Stimulated activated memory B cell treated with anti-CD40 and anti-IgM and Interleukin-4, amounts not matched to agents 10 μg/mL and 1 μg/mL and 100 μg/mL, for 72 hours (primary cell): ENCODE data around the gene ARHGAP6.

ENCODE experiments used
- ATAC-seq: fragments of 150-1000 bp; cut with Tn5 transposase; 2 replicates; pipeline ENCODE4 v1.10.0; 2021
- H3K27ac Mint-ChIP-seq: one replicate; pipeline ENCODE4 v1.8.0; 2022; ENCODE audit warnings: mild to moderate bottlenecking, mixed read lengths
- H3K27me3 Mint-ChIP-seq: one replicate; pipeline ENCODE4 v1.8.0; 2022; ENCODE audit warnings: mixed read lengths
- H3K36me3 Mint-ChIP-seq: one replicate; pipeline ENCODE4 v1.8.0; 2022; ENCODE audit warnings: mixed read lengths
- H3K4me1 Mint-ChIP-seq: one replicate; pipeline ENCODE4 v1.8.0; 2022; ENCODE audit warnings: mixed read lengths
- H3K4me3 Mint-ChIP-seq: one replicate; pipeline ENCODE4 v1.8.0; 2022; ENCODE audit warnings: mild to moderate bottlenecking, moderate library complexity, mixed read lengths
- H3K9me3 Mint-ChIP-seq: one replicate; pipeline ENCODE4 v1.8.0; 2022; ENCODE audit warnings: mixed read lengths

The ARHGAP6 gene

DNA sequence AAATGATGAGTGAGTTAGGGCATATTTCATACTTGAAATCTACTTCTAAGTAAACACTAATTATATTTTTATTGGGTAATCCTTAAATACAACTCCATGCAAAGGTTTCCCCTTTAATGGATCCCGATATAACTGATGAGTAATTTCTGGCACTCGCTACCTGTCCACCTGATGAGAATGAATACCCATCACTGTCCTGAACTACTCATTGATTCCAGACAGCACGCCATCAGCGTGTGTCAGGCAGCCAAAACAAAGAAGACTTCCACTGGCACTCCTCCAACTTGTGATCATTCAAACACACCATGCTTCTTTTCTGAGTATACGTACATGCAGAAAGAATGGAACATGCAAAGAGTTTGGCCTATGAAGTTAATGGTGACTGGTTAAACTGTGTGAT, 485.1 kb downstream of the ARHGAP6 start:
- Mint-ChIP-seq H3K27me3 (no peaks in the 10 kb centered on the region), H3K4me1 (no peaks in the 10 kb centered on the region)
- no peak for ATAC-seq

DNA sequence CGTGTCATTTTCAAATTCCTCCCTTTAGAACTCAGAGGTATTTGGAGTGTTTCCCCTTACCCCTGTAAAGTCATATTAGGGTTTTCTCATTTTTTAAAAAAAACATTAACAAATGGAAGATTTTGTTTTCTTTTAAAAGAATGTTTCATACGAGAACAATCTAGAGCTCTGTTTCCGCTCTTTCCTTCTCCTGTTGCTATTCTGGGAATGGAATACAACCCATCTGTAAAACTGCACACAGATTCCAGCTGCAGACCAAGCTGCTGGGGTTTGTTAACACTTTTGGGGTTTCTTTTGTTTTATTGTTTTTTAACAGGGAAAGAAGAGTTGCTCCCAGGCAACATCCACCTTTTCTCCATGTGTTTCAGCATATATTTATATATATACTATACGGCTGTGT, 493.3 kb downstream of the ARHGAP6 start:
- H3K27ac Mint-ChIP-seq, result no peak overlapping the region
- no peak overlapping the region for H3K4me3 Mint-ChIP-seq
- no peak for ATAC-seq
- H3K4me1 Mint-ChIP-seq, result peaks cover 7% of the 10 kb centered on the region
- no peaks in the 10 kb centered on the region for H3K27me3 Mint-ChIP-seq
- no peaks in the 10 kb centered on the region for H3K9me3 Mint-ChIP-seq
- peaks cover 17% of the 10 kb centered on the region for H3K36me3 Mint-ChIP-seq

More for the DNA sequence above, 485.1 kb downstream of the ARHGAP6 start:
- Mint-ChIP-seq H3K27ac (no peak overlapping the region), H3K4me3 (no peak overlapping the region), H3K9me3 (no peaks in the 10 kb centered on the region), H3K36me3 (peaks cover 5% of the 10 kb centered on the region)

DNA sequence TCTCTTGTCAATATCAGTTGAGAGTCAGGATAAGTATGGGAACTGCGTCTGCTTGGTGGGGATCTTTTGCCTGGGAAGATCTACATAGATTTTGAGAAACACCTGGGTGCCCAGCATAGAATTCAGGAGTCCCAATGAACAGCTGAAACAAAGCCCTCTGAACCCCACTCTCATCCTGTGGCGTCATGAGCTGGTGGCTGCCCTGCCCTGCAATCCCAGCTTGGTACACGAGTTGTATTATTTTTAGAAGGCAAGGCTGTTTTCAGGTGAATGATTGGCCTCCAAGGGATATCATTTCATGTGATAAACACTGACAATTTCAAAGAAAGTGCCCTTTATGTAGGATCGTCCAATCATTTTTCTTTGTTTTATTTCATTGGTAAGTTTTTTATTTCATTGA, 493.8 kb downstream of the ARHGAP6 start:
- no peak overlapping the region for H3K4me3 Mint-ChIP-seq
- no peaks in the 10 kb centered on the region for H3K27me3 Mint-ChIP-seq
- no peak overlapping the region for H3K27ac Mint-ChIP-seq
- peaks cover 7% of the 10 kb centered on the region for H3K4me1 Mint-ChIP-seq
- H3K36me3 Mint-ChIP-seq, result peaks cover 21% of the 10 kb centered on the region
- no peaks in the 10 kb centered on the region for H3K9me3 Mint-ChIP-seq
- ATAC-seq, result no peak

DNA sequence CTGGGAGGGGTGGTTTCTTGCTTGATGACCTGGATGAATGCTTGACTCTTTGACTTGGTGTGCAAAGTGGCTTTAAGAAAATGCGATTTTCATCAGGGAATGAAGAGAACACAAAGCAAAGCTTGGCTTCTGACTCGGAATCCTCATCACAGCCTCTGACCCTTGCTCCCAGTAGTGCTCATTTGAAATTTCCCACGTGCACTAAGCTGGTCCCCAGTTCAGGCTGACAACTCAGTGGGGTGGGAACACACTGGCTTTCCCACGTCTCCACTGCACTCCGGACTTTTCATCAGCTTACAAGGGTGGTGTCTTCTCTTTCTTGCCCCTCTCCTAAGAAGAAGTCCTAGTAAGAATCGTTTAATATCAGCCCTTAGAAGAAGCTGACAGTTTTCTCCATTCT, 501.3 kb downstream of the ARHGAP6 start:
- Mint-ChIP-seq H3K4me1 (no peaks in the 10 kb centered on the region), H3K27ac (no peak overlapping the region), H3K27me3 (no peaks in the 10 kb centered on the region), H3K4me3 (no peak overlapping the region), H3K36me3 (peaks cover 17% of the 10 kb centered on the region), H3K9me3 (no peaks in the 10 kb centered on the region)
- no peak for ATAC-seq

DNA sequence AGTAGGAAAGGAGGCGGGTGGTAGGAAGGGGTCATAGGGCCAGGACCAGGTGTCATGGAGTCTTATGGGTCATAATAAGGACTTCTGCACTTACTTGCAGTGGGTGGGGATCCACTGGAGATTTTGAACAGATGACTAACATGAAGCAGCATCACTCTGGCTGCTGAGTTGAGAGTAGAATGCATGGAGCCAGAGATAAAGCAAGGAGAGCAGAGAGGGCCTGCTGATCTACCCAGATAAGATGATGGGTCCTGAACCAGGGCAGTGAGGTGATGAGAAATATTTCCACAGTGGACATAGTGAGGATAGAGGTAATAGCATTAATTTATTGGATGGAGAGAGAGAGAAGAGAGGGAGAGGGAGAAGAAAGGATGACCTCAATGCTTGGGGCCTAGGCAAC, 506.6 kb downstream of the ARHGAP6 start:
- H3K27me3 Mint-ChIP-seq, result no peaks in the 10 kb centered on the region
- no peak overlapping the region for H3K4me3 Mint-ChIP-seq
- H3K9me3 Mint-ChIP-seq, result no peaks in the 10 kb centered on the region
- no peak overlapping the region for H3K27ac Mint-ChIP-seq
- no peaks in the 10 kb centered on the region for H3K4me1 Mint-ChIP-seq
- peaks cover 3% of the 10 kb centered on the region for H3K36me3 Mint-ChIP-seq
- no peak for ATAC-seq

DNA sequence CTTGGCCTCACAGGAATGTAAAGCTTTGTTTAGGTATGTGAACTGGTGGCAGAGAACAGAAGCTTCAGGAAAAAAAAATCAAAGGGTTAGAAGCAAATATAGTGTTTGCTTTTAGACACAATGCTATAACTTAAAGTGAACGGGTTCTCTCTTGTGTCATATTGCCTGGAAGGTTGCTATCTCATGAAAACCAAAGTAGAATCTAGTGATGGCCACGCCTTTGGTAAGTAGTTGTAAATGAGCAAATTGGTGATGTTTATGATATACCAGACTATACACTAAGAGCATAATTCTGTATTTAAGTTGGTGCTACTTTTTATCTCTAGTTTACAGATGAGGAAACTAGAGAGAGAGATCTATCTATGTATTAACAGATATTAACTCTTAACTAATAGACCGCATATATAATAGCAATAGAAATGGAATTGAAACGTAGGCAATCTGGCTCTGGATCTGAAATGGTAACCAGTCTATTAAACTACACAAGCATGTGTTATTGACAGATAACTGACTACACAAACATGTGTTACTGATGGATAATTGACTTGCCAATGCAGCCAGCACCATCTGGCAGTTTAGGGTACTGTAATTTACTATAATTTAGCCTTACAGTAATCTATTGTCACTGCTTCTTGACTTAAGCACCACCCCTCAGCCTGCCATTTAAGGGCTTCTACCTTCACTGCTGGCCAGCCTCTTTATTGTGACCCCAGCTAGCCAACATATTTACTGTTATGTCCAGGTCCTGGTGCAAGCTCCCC, 513.7 kb downstream of the ARHGAP6 start:
- Mint-ChIP-seq H3K27me3 (no peaks in the 10 kb centered on the region), H3K4me3 (no peak overlapping the region), H3K36me3 (peaks cover 5% of the 10 kb centered on the region), H3K9me3 (no peaks in the 10 kb centered on the region), H3K4me1 (no peaks in the 10 kb centered on the region), H3K27ac (no peak overlapping the region)
- no peak for ATAC-seq

DNA sequence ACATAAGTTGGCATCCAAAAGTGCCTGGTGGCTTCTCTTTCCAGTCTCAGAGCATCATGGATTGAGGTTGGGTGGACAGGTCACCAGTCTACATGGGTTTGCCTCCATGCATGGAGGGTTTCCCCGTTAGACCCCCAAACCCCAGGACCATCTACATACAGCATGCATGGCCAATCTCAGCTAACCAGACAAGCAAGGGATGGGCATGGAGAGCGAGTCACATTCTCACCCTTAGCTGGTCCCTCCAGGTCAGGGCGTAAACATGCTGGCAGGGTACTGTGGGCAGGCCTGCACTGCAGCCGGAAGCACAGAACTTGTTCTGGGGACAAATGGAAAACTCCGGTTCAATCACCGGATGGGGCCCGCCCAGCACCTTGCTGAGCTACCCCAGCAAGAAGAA, 517.3 kb downstream of the ARHGAP6 start:
- no peaks in the 10 kb centered on the region for H3K9me3 Mint-ChIP-seq
- no peaks in the 10 kb centered on the region for H3K27me3 Mint-ChIP-seq
- H3K4me3 Mint-ChIP-seq, result no peak overlapping the region
- ATAC-seq, result no peak
- no peak overlapping the region for H3K27ac Mint-ChIP-seq
- H3K36me3 Mint-ChIP-seq, result no peaks in the 10 kb centered on the region
- H3K4me1 Mint-ChIP-seq, result no peaks in the 10 kb centered on the region

DNA sequence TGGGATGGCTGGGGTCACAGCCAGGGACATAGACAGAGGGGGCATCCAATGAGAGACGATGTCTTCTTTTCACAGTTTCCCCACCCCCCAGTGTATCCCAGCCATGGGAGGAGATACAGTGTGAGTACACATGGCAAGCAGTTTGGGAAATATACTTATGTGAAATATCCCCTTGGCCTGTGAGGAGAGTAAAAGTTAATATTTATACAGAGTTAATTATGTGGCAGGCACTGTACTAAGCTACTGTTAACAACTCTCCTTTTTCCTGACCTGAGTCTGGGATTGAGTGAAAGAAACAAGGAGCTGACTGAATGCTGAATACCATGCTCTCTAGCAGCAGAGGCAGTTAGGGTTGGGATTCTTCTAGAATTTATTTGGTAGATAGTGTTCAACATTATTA, 519.3 kb downstream of the ARHGAP6 start:
- Mint-ChIP-seq H3K9me3 (no peaks in the 10 kb centered on the region), H3K36me3 (no peaks in the 10 kb centered on the region), H3K27me3 (no peaks in the 10 kb centered on the region), H3K27ac (peak overlapping the region; percentile 8), H3K4me3 (no peak overlapping the region), H3K4me1 (no peaks in the 10 kb centered on the region)
- ATAC-seq, result no peak

DNA sequence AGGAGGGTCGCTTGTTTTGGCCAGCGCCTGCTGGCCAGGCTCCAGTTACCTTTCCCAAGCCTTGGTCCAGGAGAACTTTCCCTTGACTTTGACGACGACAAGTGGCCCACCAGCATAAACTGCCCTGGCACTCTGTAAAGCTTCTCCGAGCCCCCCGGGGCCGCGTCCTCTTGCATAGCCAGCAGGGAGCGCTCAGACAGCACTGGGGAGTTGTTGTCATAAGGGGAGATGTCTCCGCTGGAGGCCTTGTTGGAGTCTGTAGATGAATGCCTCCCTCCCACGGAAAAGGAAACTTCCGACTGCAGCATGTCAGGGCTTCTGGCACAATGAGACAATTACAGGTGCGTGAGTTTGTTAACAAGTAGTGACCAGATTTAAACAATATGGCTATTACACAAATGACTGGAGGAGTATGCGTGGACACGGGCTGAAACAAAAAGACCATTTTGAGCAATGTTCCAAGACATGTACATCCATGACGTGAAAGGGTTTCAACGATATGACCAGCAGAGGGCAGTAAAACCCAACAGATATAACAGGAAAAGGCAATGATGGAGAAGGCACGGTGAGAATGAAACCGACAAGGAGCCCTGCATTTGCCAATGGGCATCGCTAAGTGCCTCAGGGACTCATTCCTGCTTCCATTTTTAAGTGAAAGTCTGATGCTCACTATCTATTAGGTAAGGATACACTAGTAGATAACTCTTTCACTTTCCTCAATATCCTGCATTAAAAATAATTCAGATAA, 521.6 kb downstream of the ARHGAP6 start:
- no peaks in the 10 kb centered on the region for H3K4me1 Mint-ChIP-seq
- H3K36me3 Mint-ChIP-seq, result no peaks in the 10 kb centered on the region
- H3K27ac Mint-ChIP-seq, result no peak overlapping the region
- peak; percentile 71 for ATAC-seq
- no peak overlapping the region for H3K4me3 Mint-ChIP-seq
- H3K27me3 Mint-ChIP-seq, result no peaks in the 10 kb centered on the region
- no peaks in the 10 kb centered on the region for H3K9me3 Mint-ChIP-seq

DNA sequence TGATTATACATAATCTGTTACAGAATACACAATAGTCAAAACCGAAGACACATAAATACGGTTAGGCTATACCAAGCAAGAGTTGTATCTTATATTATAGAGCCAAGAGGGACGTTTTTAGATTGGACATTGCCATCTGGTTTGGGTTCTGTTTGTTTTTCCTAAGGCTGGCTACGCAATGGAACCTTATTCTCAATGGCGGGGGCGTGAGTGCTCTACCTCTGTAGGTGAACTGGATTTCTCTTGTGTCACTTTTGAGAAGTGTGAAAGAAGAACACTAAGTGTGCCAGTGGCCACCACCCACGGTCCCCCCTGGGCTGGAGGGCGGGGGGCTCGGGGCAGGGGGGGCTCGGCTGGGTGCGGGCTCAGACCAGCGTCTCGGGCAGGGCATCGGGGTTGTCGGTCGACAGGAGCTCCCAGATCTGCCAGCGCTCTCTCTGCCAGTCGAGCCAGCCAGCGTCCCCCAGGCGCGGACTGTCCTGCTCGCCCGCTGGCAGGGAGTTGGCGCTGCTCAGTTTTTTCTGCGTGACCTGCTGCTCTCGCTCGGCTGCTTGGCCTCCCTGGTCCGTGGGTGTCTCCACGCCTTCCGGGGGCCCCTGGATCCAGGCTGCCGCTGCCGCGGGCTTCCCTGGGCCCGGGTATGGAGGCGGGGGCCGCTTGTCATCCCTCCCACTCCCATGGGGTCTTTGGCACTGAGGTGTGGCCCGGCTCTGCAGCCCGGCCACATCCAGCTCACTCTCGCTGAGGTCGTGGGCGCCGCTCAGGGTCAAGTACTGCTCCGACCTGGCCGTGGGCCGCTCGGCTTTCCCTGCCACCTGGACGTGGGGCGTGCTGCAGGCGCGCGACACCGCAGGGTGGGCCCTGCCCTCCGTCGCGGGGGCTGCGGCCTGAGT, 527.0 kb downstream of the ARHGAP6 start:
- Mint-ChIP-seq H3K4me1 (no peaks in the 10 kb centered on the region), H3K36me3 (no peaks in the 10 kb centered on the region), H3K9me3 (no peaks in the 10 kb centered on the region), H3K27ac (no peak overlapping the region), H3K27me3 (no peaks in the 10 kb centered on the region), H3K4me3 (no peak overlapping the region)
- no peak for ATAC-seq

DNA sequence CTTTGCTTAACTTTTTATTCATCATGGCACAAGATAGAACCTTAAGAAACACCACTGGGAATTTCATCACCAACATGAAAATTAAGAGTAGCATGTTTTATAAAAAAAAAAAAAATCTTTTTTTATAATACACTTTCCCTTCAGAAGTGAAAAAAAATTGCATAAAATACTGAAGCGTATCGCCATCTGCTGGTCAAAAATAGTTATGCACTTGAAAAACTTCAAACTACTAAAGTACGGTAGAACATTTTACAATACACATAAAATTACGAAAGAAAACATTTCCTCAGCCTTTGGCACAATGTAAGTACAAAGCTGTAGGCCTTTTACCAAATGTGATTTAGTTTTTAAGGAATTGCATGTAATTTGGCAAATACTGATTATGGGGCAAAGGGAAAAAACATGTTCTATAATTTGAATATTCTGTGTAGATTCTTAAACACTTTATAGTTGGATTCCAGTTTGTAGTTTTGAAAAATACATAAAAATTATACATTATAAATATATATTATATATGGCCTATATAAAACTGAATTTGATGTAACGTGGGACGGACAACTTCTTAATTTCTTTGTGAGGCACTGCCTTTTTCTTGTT, 528.1 kb downstream of the ARHGAP6 start:
- no peaks in the 10 kb centered on the region for H3K4me1 Mint-ChIP-seq
- H3K27me3 Mint-ChIP-seq, result no peaks in the 10 kb centered on the region
- no peaks in the 10 kb centered on the region for H3K36me3 Mint-ChIP-seq
- H3K9me3 Mint-ChIP-seq, result no peaks in the 10 kb centered on the region
- H3K27ac Mint-ChIP-seq, result no peak overlapping the region
- no peak for ATAC-seq
- no peak overlapping the region for H3K4me3 Mint-ChIP-seq

DNA sequence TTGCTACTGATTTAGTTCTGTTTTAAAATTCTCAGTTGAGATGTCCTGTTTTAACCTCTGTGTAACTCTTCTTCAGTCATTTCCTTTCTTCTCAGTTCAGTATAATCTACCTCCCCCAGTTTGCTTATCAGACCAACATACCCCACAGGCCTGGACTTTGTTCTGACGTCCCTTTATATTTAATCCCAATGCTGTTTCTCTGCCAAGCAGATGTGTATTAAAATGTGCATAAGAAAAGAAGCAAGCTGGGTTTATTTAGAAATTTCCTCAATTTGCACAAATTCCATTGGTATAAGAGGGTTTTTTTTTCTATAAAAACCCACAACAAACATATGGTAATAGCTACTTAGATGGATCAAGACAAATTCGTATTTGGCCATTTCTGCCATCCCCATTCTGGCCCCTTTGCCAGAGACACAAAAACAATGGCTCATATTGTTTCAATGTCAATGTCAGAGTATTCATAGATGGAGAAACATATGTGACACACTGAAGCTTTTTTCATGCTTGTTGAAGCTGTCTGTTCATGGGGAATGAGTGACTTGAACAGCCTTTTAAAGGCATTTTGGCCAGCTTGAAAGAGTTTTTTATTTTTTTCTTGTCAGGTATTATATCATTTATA, 530.0 kb downstream of the ARHGAP6 start:
- Mint-ChIP-seq H3K4me1 (no peaks in the 10 kb centered on the region), H3K9me3 (no peaks in the 10 kb centered on the region), H3K27ac (no peak overlapping the region), H3K27me3 (no peaks in the 10 kb centered on the region), H3K4me3 (no peak overlapping the region), H3K36me3 (peaks cover 6% of the 10 kb centered on the region)
- ATAC-seq, result no peak

DNA sequence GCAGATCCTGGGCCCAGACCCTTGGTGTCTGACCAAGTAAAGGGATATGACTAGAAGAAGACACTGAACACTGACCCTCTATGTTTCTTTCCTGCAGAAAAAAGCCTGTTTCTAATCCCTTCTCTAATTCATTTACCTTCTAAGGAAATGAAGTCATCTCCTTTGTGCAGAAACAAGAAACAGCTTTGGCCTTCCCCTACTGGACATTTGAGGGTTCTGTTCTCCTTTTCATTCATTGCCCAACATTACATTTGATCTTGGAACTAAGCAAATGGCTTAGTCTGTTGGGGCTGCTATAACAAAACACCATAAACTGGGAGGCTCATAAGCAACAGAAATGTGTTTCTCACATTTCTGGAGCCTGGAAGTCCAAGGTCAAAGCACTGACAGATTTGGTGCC, 534.6 kb downstream of the ARHGAP6 start:
- Mint-ChIP-seq H3K27ac (no peak overlapping the region), H3K9me3 (peaks cover 3% of the 10 kb centered on the region), H3K4me1 (peaks cover 6% of the 10 kb centered on the region), H3K36me3 (peaks cover 11% of the 10 kb centered on the region), H3K27me3 (no peaks in the 10 kb centered on the region), H3K4me3 (no peak overlapping the region)
- ATAC-seq, result no peak

DNA sequence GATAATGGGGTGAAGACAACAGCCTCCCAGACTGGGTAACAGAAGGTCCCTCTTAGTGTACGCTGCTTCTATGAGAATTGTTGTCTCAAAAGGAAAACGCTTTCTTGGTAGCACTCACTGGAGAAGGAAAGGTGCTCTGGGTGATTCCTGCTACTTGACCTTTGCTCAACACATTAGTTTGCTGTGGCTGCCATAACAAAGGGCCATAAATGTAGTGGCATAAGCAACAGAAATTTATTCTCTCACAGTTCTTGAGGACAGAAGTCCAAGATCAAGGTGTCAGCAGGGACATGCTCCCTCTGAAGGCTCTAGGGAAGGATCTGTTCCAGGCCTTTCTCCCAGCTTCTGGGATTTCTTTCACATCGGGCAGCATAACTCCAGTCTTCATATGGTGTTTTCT, 535.6 kb downstream of the ARHGAP6 start:
- H3K36me3 Mint-ChIP-seq, result peaks cover 11% of the 10 kb centered on the region
- peaks cover 3% of the 10 kb centered on the region for H3K9me3 Mint-ChIP-seq
- no peaks in the 10 kb centered on the region for H3K27me3 Mint-ChIP-seq
- ATAC-seq, result no peak
- H3K4me1 Mint-ChIP-seq, result peaks cover 6% of the 10 kb centered on the region
- no peak overlapping the region for H3K4me3 Mint-ChIP-seq
- no peak overlapping the region for H3K27ac Mint-ChIP-seq
